ENCODE data around the gene RAI1.

- TF ChIP-seq CTCF (conservative IDR thresholded peaks at IDR 0.05; ENCODE audit: low read length), result no peak
- TF ChIP-seq EZH2phosphoT487 (IDR thresholded peaks at IDR 0.05; ENCODE audit: borderline replicate concordance, low read depth, low read length), result no peak
Measured at GRCh38 chr17:17689312-17689711, 8.1 kb downstream of the RAI1 start.

Measured in OCI-LY7 (cell line).